GM19372 (cell line): ENCODE measurements around the gene C9orf152.
"Not testable (repeated sequence)": the region's sequence is repeated elsewhere in the genome, so short reads cannot be mapped to it uniquely, and the experiment has no call there.

Source experiments
- ATAC-seq: cut with Tn5 transposase; IDR thresholded peaks from one replicate; pipeline ENCODE4 v1.9.1; 2021; ENCODE audit warnings: mild to moderate bottlenecking, low read depth, moderate library complexity; ENCODE audit not compliant: unreplicated experiment

The C9orf152 gene

GRCh38 chr9:110208031-110208430 lies at the start of gene C9orf152:
Gene C9orf152, minus strand, starts transcription at chr9:110208159. Its CDS starts 580 bp downstream, at chr9:110207579.
- ATAC-seq = no peak

- peak; percentile 1 for ATAC-seq
These were observed 49.3 kb upstream of the C9orf152 start for GRCh38 chr9:110257097-110257841.

- peak; percentile 62 for ATAC-seq
These were observed 48.6 kb upstream of the C9orf152 start, which contains the start of gene TXN for GRCh38 chr9:110256380-110257096. Gene TXN, minus strand, starts transcription at chr9:110256507. Its CDS starts 72 bp downstream, at chr9:110256435.

- ATAC-seq = peak; percentile 18
These were observed 47.8 kb upstream of the C9orf152 start for GRCh38 chr9:110255463-110256379.

- ATAC-seq = no peak
These were observed 47.1 kb upstream of the C9orf152 start for GRCh38 chr9:110255034-110255462.

- no peak for ATAC-seq
These were observed 46.5 kb upstream of the C9orf152 start for GRCh38 chr9:110254500-110254899.

GRCh38 chr9:110252509-110253139 lies 44.7 kb upstream of the C9orf152 start:
- no peak for ATAC-seq

GRCh38 chr9:110251770-110252169 lies 43.8 kb upstream of the C9orf152 start:
- not testable (repeated sequence) for ATAC-seq

- no peak for ATAC-seq
These were observed 43.3 kb upstream of the C9orf152 start for GRCh38 chr9:110251212-110251611.

GRCh38 chr9:110249603-110250002 lies 41.6 kb upstream of the C9orf152 start:
- ATAC-seq = no peak

GRCh38 chr9:110248361-110248760 lies 40.4 kb upstream of the C9orf152 start:
- ATAC-seq = no peak

GRCh38 chr9:110246214-110246613 lies 38.3 kb upstream of the C9orf152 start:
- no peak for ATAC-seq

- ATAC-seq = no peak
These were observed 36.7 kb upstream of the C9orf152 start for GRCh38 chr9:110244616-110245015.

- no peak for ATAC-seq
These were observed 33.9 kb upstream of the C9orf152 start for GRCh38 chr9:110241858-110242321.

- no peak for ATAC-seq
These were observed 33.4 kb upstream of the C9orf152 start for GRCh38 chr9:110241260-110241857.

- ATAC-seq = no peak
These were observed 32.2 kb upstream of the C9orf152 start for GRCh38 chr9:110240198-110240597.

- ATAC-seq = no peak
These were observed 20.4 kb upstream of the C9orf152 start for GRCh38 chr9:110228321-110228720.

- ATAC-seq = no peak
These were observed 16.6 kb upstream of the C9orf152 start for GRCh38 chr9:110224583-110224982.

- no peak for ATAC-seq
These were observed 12.8 kb upstream of the C9orf152 start for GRCh38 chr9:110220809-110221208.

GRCh38 chr9:110217656-110218099 lies 9.7 kb upstream of the C9orf152 start:
- ATAC-seq = no peak
